HT-29 (cell line): ENCODE results near the gene DEFB125. TPM values are rescaled to one million over a fixed set of nuclear protein-coding genes. Genes with fewer than 3 reads are reported as not detected.

Experiments used
- DNase-seq: peaks from one replicate; pipeline ENCODE4 v3.0.0-alpha.2; 2015; ENCODE audit warnings: low spot score
- total RNA-seq: library from RNA; depleted of rRNA; stranded (reverse); fragments of >200 nt; shearing (Covaris generic); gene quantifications from 2 replicates; pipeline ENCODE4 v1.2.3, GENCODE V29; 2014; rRNA removed

DEFB125 gene
- total RNA-seq, 1 experiment from 2014 or later: not detected

- no peak for DNase-seq
These were observed 58.4 kb downstream of the DEFB125 start for GRCh38 chr20:145877-146276.

Other genes with a start within 250 kb of the DEFB125 start
- gene DEFB126, start 54.9 kb downstream of the DEFB125 start, total RNA-seq: not detected in 2 replicates
- gene DEFB127, start 69.8 kb downstream of the DEFB125 start, total RNA-seq: not detected in 2 replicates
- gene DEFB128, start 102.0 kb downstream of the DEFB125 start, total RNA-seq: not detected in 2 replicates
- gene DEFB129, start 139.6 kb downstream of the DEFB125 start, total RNA-seq: not detected in 2 replicates
- not detected in 2 replicates for gene DEFB132, start 170.1 kb downstream of the DEFB125 start, total RNA-seq
- gene C20orf96, start 203.1 kb downstream of the DEFB125 start, total RNA-seq: 0.08 and 1.5 TPM in 2 replicates
- gene ZCCHC3, start 209.9 kb downstream of the DEFB125 start, total RNA-seq: 15.5 and 16.8 TPM in 2 replicates
- 2.7 and 3.9 TPM in 2 replicates for gene SOX12, start 237.9 kb downstream of the DEFB125 start, total RNA-seq